Adrenal gland (tissue), 12 donors: Measurements from ENCODE around the gene TNRC6C. TPM values are rescaled to one million over a fixed set of nuclear protein-coding genes. Genes with fewer than 3 reads are reported as not detected.

Experiments used
- DNase-seq, 7 donors: peaks; one replicate each; pipeline ENCODE4 v3.0.0-alpha.2; 2019 to 2020
- H3K27ac ChIP-seq, 5 donors: fragments of 200-600 bp; sonication (generic) in 4 of 5; 1 replicate in 3 of 5; 2 replicates in 2 of 5; pipeline versions ENCODE4 v1.5.1 to v1.8.0; 2016 to 2020; ENCODE audit warnings: mild to moderate bottlenecking in 1 of 5
- H3K27me3 ChIP-seq: fragments of 200-600 bp; 2 replicates; pipeline ENCODE4 v1.8.0; 2021
- H3K36me3 ChIP-seq, 2 donors: fragments of 200-600 bp; replicated peaks in 1 of 2; 1 replicate in 1 of 2; 2 replicates in 1 of 2; pipeline versions ENCODE4 v1.5.1 to v1.8.0; 2018 to 2022
- H3K4me1 ChIP-seq, 2 donors: fragments of 200-600 bp; replicated peaks in 1 of 2; 1 replicate in 1 of 2; 2 replicates in 1 of 2; pipeline versions ENCODE4 v1.5.1 to v1.8.0; 2018 to 2021
- H3K4me3 ChIP-seq, 4 donors: fragments of 200-600 bp; sonication (generic) in 3 of 4; one replicate each; pipeline ENCODE4 v1.5.1; 2016 to 2018
- H3K9me3 ChIP-seq, 3 donors: fragments of 200-600 bp; sonication (generic) in 1 of 3; replicated peaks in 1 of 3; 1 replicate in 2 of 3; 2 replicates in 1 of 3; pipeline versions ENCODE4 v1.5.1 to v1.8.0; 2016 to 2021
- POLR2A ChIP-seq, 2 donors: fragments of 450-650 bp; IDR thresholded peaks; one replicate each; pipeline ENCODE4 v1.6.1; 2017; ENCODE audit warnings: antibody characterized with exemption in 2 of 2, mild to moderate bottlenecking in 2 of 2, moderate library complexity in 1 of 2
- WGBS, 4 donors: extraction: QIAGEN DNeasy Blood & Tissue Kit in 2 of 4; methylation state at CpG; one replicate each; pipeline versions ENCODE4 v1.1.5 to v1.1.7; 2013 to 2017; 5-methylcytosine and 5-hydroxymethylcytosine counted together
- intact Hi-C, 2 donors: fragments of 100-400 bp; cut with DNase I; formaldehyde crosslinking; loops; one replicate each; pipeline versions ENCODE4 v1.14.1 to v1.15.0; 2022 to 2023
- polyA plus RNA-seq, 3 donors: library from polyadenylated mRNA; stranded (reverse); fragments of 200-250 nt in 2 of 3; fragments of 350-450 nt in 1 of 3; fragmentation: Illumina TruSeq in 1 of 3; extraction: RNeasy Lipid Tissue Mini Kit (QIAGEN cat#74804) in 1 of 3; gene quantifications; one replicate each; pipeline ENCODE4 v1.2.3, GENCODE V29; 2013 to 2014
- total RNA-seq, 9 donors: library from RNA; depleted of rRNA in 4 of 9; stranded (reverse); fragments of >200 nt in 4 of 9; fragments of 120-200 nt in 1 of 9; fragmentation: NEBNext Ultra II Directional in 1 of 9; extraction: Animal tissue kit (Norgen Biotek cat#: 25700) in 1 of 9; gene quantifications; one replicate each; pipeline versions ENCODE4 v1.1.0 to v1.2.4, GENCODE V29; 2013 to 2023
- TF ChIP-seq, protein P1 (sequence below), 6 experiments: fragments of 450-650 bp in 4 of 6; fragments of 200-600 bp in 2 of 6; sonication (generic) in 1 of 6; IDR thresholded peaks; 1 replicate in 5 of 6; 2 replicates in 1 of 6; pipeline versions ENCODE4 v1.5.1 to v1.8.0; 2016 to 2021; ENCODE audit warnings: antibody characterized with exemption in 6 of 6, mild to moderate bottlenecking in 2 of 6, moderate library complexity in 1 of 6
- donor health status: healthy with polysubstance abuse.
- donor health status: Bipolar disorder and iron deficiency.
- donor health status: DM: yes; HTN: yes; CAD: no.
- donor health status: DM: no; HTN: no; CAD: no.
- donor health status: DM: no; HTN: no; CAD: no.
- donor health status: DM: yes; HTN: yes; CAD: no.

TNRC6C gene
- total and polyA plus RNA-seq, 12 donors = 2.8 to 18.7 (median 11.2) TPM

- 88 to 89% (median 88%) methylated on average over 10 of the region's 10 CpGs for WGBS, 4 donors
- Histone ChIP-seq H3K36me3 (peaks cover 0 to 18% of the 10 kb centered on the region in 2 donors), H3K4me3 (no peak overlapping the region), H3K27me3 (no peaks in the 10 kb centered on the region), H3K27ac (no peak overlapping the region), H3K4me1 (peaks cover 0 to 8% of the 10 kb centered on the region in 2 donors), H3K9me3 (no peaks in the 10 kb centered on the region)
- intact Hi-C loops = no loop called here
- TF ChIP-seq POLR2A (IDR thresholded peaks at IDR 0.05) = no peak
- TF ChIP-seq, protein P1, sequence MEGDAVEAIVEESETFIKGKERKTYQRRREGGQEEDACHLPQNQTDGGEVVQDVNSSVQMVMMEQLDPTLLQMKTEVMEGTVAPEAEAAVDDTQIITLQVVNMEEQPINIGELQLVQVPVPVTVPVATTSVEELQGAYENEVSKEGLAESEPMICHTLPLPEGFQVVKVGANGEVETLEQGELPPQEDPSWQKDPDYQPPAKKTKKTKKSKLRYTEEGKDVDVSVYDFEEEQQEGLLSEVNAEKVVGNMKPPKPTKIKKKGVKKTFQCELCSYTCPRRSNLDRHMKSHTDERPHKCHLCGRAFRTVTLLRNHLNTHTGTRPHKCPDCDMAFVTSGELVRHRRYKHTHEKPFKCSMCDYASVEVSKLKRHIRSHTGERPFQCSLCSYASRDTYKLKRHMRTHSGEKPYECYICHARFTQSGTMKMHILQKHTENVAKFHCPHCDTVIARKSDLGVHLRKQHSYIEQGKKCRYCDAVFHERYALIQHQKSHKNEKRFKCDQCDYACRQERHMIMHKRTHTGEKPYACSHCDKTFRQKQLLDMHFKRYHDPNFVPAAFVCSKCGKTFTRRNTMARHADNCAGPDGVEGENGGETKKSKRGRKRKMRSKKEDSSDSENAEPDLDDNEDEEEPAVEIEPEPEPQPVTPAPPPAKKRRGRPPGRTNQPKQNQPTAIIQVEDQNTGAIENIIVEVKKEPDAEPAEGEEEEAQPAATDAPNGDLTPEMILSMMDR (IDR thresholded peaks at IDR 0.05) = no peak
- no peak for DNase-seq
These were observed 90.1 kb downstream of the TNRC6C start for GRCh38 chr17:78048346-78049292.

DNA sequence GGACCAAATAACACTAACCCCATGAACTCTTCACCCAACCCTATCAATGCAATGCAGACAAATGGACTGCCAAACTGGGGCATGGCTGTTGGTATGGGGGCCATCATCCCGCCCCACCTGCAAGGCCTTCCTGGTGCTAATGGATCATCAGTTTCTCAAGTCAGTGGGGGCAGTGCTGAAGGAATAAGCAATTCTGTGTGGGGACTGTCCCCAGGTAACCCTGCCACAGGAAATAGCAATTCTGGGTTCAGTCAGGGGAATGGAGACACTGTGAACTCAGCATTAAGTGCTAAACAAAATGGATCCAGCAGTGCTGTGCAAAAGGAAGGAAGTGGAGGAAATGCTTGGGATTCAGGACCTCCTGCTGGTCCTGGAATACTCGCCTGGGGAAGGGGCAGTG, 91.1 kb downstream of the TNRC6C start:
- TF ChIP-seq, protein P1 (IDR thresholded peaks at IDR 0.05) = no peak
- TF ChIP-seq POLR2A (IDR thresholded peaks at IDR 0.05) = no peak
- Histone ChIP-seq H3K4me1 (peaks cover 0 to 8% of the 10 kb centered on the region in 2 donors), H3K27me3 (no peaks in the 10 kb centered on the region), H3K4me3 (no peak overlapping the region), H3K9me3 (no peaks in the 10 kb centered on the region), H3K36me3 (peaks cover 0 to 18% of the 10 kb centered on the region in 2 donors), H3K27ac (no peak overlapping the region)
- intact Hi-C loops = no loop called here
- no peak for DNase-seq
- 89 to 96% (median 91%) methylated on average over 2 of the region's 2 CpGs for whole genome bisulfite sequencing, 4 donors

- Histone ChIP-seq H3K9me3 (no peaks in the 10 kb centered on the region), H3K36me3 (peaks cover 0 to 18% of the 10 kb centered on the region in 2 donors), H3K4me3 (no peak overlapping the region), H3K27ac (no peak overlapping the region), H3K4me1 (peaks cover 0 to 8% of the 10 kb centered on the region in 2 donors), H3K27me3 (no peaks in the 10 kb centered on the region)
- TF ChIP-seq, protein P1 (IDR thresholded peaks at IDR 0.05) = no peak
- intact Hi-C loops = no loop called here
- DNase-seq = no peak
- WGBS, 4 donors = 91 to 98% (median 94%) methylated on average over 19 of the region's 19 CpGs
These were observed 92.9 kb downstream of the TNRC6C start for GRCh38 chr17:78051186-78051972.

DNA sequence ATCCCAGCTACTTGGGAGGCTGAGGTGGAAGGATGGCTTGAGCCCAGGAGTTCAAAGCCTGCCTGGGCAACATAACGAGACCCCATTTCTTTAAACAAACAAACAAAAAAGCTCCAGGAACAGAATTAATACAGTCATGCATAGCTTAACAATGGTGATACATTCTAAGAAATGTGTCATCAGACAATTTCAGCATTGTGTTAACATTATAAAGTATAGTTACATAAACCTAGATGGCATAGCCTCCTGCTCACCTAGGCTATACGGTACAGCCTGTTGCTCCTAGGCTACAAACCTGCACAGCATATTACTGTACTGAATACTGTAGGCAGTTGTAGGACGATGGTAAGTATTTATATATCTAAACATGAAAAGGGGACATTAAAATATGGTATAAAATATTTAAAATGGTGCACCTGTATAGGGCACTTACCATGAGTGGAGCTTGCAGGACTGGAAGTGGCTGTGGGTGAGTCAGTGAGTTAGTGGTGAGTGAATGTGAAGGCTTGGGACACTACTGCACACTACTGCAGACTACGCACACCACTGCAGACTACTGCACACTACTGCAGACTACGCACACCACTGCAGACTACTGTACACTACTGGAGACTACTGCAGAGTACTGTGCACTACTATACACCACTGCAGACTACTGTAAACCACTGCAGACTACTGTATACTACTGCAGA, 95.4 kb downstream of the TNRC6C start:
- no peaks in the 10 kb centered on the region for H3K9me3 ChIP-seq
- H3K27ac ChIP-seq = no peak overlapping the region
- H3K27me3 ChIP-seq = no peaks in the 10 kb centered on the region
- intact Hi-C loops = no loop called here
- H3K36me3 ChIP-seq = peaks cover 0 to 14% of the 10 kb centered on the region in 2 donors
- TF ChIP-seq, protein P1 (IDR thresholded peaks at IDR 0.05) = no peak
- no peak for TF ChIP-seq POLR2A (IDR thresholded peaks at IDR 0.05)
- peaks cover 0 to 8% of the 10 kb centered on the region in 2 donors for H3K4me1 ChIP-seq
- no peak for DNase-seq
- no peak overlapping the region for H3K4me3 ChIP-seq
- WGBS, 4 donors = 74 to 94% (median 86%) methylated on average over 4 to 5 of the region's 5 CpGs
